T-cell (primary cell): ENCODE measurements around the gene RBL1. TPM values are rescaled to one million over a fixed set of nuclear protein-coding genes. Genes with fewer than 3 reads are reported as not detected.
"Not testable (repeated sequence)": the region's sequence is repeated elsewhere in the genome, so short reads cannot be mapped to it uniquely, and the experiment has no call there.

ENCODE experiments used
- ATAC-seq, 4 experiments: fragments of 200-7000 bp in 3 of 4; fragments of 150-1000 bp in 1 of 4; cut with Tn5 transposase; replicated peaks in 1 of 4; 1 replicate in 3 of 4; 2 replicates in 1 of 4; pipeline ENCODE4 v1.10.0; 2021; ENCODE audit warnings: moderate library complexity in 3 of 4, mild to moderate bottlenecking in 2 of 4, moderate number of reproducible peaks in 1 of 4
- CTCF ChIA-PET, 2 donors: fragments of 300-600 bp; sonication (Branson Sonifier 250); formaldehyde crosslinking; loops; one replicate each; lab custom pipeline; 2022; ENCODE audit warnings: antibody characterized with exemption in 2 of 2; lab: Charles Lee
- POLR2A ChIA-PET, 2 donors: fragments of 300-600 bp; sonication (Branson Sonifier 250); formaldehyde crosslinking; loops; one replicate each; lab custom pipeline; 2022; ENCODE audit warnings: antibody characterized with exemption in 2 of 2; lab: Charles Lee
- DNase-seq, 35 experiments: peaks; one replicate each; pipeline versions ENCODE4 v3.0.0 to v3.0.0-alpha.2; 2013 to 2023
- H3K27ac ChIP-seq: one replicate; pipeline ENCODE4 v1.5.1; 2013; ENCODE audit warnings: low read length
- H3K27me3 ChIP-seq, 2 experiments: replicated peaks in 1 of 2; 1 replicate in 1 of 2; 2 replicates in 1 of 2; pipeline versions ENCODE4 v1.6.1 to v1.7.0; 2013; ENCODE audit warnings: low read length in 1 of 2, mixed read lengths in 1 of 2; ENCODE audit not compliant: control insufficient read depth in 2 of 2, insufficient read depth in 2 of 2; ENCODE audit errors: extremely low read depth in 1 of 2
- H3K36me3 ChIP-seq, 2 donors: 1 replicate in 1 of 2; 2 replicates in 1 of 2; pipeline versions ENCODE4 v1.6.1 to v1.7.0; 2013; ENCODE audit warnings: low read length in 1 of 2; ENCODE audit not compliant: control insufficient read depth in 2 of 2, insufficient read depth in 1 of 2; ENCODE audit errors: extremely low read depth in 1 of 2
- H3K4me1 ChIP-seq, 2 experiments: 1 replicate in 1 of 2; 2 replicates in 1 of 2; pipeline versions ENCODE4 v1.6.1 to v1.7.0; 2013; ENCODE audit warnings: low read length in 2 of 2, mixed read lengths in 1 of 2; ENCODE audit not compliant: insufficient read depth in 2 of 2, control insufficient read depth in 1 of 2; ENCODE audit errors: extremely low read depth in 1 of 2
- H3K4me3 ChIP-seq, 2 donors: 1 replicate in 1 of 2; 2 replicates in 1 of 2; pipeline versions ENCODE4 v1.5.1 to v1.7.0; 2013; ENCODE audit warnings: mild to moderate bottlenecking in 2 of 2, low read length in 1 of 2, moderate library complexity in 1 of 2; ENCODE audit not compliant: control insufficient read depth in 1 of 2; ENCODE audit errors: extremely low read depth in 1 of 2
- H3K9me3 ChIP-seq: 2 replicates; pipeline ENCODE4 v1.7.0; 2013
- H3K27ac Mint-ChIP-seq, 2 donors: one replicate each; pipeline ENCODE4 v1.8.0; 2020 to 2021; ENCODE audit warnings: mild to moderate bottlenecking in 2 of 2, mixed read lengths in 2 of 2
- H3K27me3 Mint-ChIP-seq, 2 donors: one replicate each; pipeline ENCODE4 v1.8.0; 2021 to 2022; ENCODE audit warnings: mixed read lengths in 2 of 2
- H3K36me3 Mint-ChIP-seq: one replicate; pipeline ENCODE4 v1.8.0; 2021; ENCODE audit warnings: mixed read lengths
- H3K4me1 Mint-ChIP-seq, 3 donors: one replicate each; pipeline ENCODE4 v1.8.0; 2020 to 2022; ENCODE audit warnings: mixed read lengths in 3 of 3, mild to moderate bottlenecking in 1 of 3
- H3K4me3 Mint-ChIP-seq, 3 donors: one replicate each; pipeline ENCODE4 v1.8.0; 2020 to 2022; ENCODE audit warnings: mild to moderate bottlenecking in 3 of 3, mixed read lengths in 3 of 3, moderate library complexity in 3 of 3
- H3K9me3 Mint-ChIP-seq, 3 donors: one replicate each; pipeline ENCODE4 v1.8.0; 2020 to 2022; ENCODE audit warnings: mixed read lengths in 3 of 3
- WGBS: methylation state at CpG from one replicate; pipeline ENCODE4 v1.1.5; 2013; ENCODE audit warnings: missing lambda C conversion rate; ENCODE audit not compliant: insufficient coverage; 5-methylcytosine and 5-hydroxymethylcytosine counted together
- total RNA-seq, 35 experiments: library from RNA in 6 of 35; stranded (reverse) in 6 of 35; fragments of 120-200 nt in 1 of 35; gene quantifications; one replicate each; pipeline versions ENCODE4 v1.2.1 to v1.2.4 and lab custom pipeline; 2013 to 2026

RBL1 gene
- total RNA-seq, 5 donors from 2014 or later (not counting 1 experiment from before 2014, with no cell fraction given): 24.3 to 29.7 (median 28.2) TPM

DNA sequence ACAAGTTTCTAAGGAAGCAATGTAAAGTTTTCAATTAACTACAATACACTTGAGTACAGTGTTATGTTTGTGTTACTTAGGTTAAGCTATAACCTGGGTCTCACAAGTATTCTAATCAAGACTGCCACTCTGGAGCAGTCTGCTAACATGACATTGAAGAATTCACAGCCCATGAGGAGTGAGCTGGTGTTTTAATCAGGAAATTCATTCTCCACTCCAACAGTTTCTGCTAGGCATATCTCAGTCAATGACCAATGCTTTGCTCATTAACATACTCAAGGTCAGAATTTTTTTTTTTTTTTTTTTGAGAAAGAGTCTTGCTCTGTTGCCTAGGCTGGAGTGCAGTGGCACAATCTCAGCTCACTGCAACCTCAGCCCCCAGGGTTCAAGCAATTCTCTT lies 84.7 kb downstream of the RBL1 start:
- CTCF ChIA-PET: interaction anchor here in 1 of 2 donors (0.7 to 2.2 kb wide), 2 partner anchors 13 to 18 kb away, joined by 5 to 6 read pairs; no protein-coding TSS in a partner anchor
- POLR2A ChIA-PET: no interaction called here
- Histone ChIP-seq H3K4me3 (no peak overlapping the region), H3K9me3 (no peaks in the 10 kb centered on the region), H3K4me1 (peaks cover 8 to 30% of the 10 kb centered on the region in 2 experiments), H3K27me3 (no peaks in the 10 kb centered on the region), H3K27ac (peak overlapping the region; percentile 7), H3K36me3 (peaks cover 0 to 3% of the 10 kb centered on the region in 2 donors)
- H3K4me1 Mint-ChIP-seq: peaks cover 36 to 47% (median 42%) of the 10 kb centered on the region in 3 donors
- H3K4me3 Mint-ChIP-seq: no peak overlapping the region
- H3K36me3 Mint-ChIP-seq: peaks cover 8% of the 10 kb centered on the region
- H3K27me3 Mint-ChIP-seq: no peaks in the 10 kb centered on the region
- H3K27ac Mint-ChIP-seq: peak overlapping the region; percentile 84 to 87
- no peaks in the 10 kb centered on the region for H3K9me3 Mint-ChIP-seq
- ATAC-seq: no peak
- no peak for DNase-seq

DNA sequence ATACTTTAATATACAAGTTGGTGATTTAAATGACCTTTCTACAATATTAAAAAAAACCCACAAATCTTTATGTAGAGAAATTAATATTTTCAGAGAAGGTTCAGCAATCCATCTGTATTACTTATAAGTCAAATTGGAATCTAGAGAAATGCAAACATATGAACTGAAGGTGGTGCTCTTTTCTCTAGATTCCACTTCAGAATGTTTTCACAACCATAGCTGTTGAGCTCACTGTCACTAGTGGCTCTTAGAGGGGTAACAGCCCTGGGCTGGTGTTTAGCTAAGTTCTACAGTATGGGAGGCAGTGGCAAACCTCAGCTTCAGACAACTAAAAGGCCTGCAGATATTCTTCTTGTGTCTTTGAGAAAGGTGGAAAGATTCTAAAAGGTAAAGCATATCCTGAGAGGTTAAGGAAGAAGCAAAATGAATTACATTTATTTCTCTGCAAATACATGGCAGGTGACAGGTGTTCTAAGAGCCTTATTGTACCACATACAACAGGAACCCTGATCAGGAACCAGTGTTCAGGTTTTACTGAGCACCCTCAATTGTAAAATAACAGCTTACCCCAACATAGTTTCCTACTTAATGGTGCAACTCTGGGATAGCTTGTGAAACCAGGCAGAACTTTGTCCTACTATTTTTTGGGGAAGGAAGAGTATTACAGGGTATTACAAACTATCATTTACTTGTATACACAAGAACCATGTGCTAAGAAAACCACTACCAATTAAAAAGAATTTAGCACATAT lies 87.7 kb downstream of the RBL1 start:
- ATAC-seq (peak; percentile 93 to 99 (median 99)), DNase-seq (peak in 30 of 35 experiments; percentile 8 to 77 (median 38))
- ChIA-PET CTCF (interaction anchor here (0.5 to 3.2 kb wide), 35 partner anchors 10 to 525 kb away, joined by 3 to 71 read pairs (median 4); partner anchors contain the start of gene RBL1 (in 1 of the 2)), POLR2A (interaction anchor here (0.6 to 1.1 kb wide), 4 partner anchors 9 to 69 kb away, joined by 3 to 18 read pairs (median 4); no protein-coding TSS in a partner anchor)
- Histone ChIP-seq H3K36me3 (peaks cover 0 to 15% of the 10 kb centered on the region in 2 donors), H3K4me1 (peaks cover 8 to 12% of the 10 kb centered on the region in 2 experiments), H3K4me3 (no peak overlapping the region), H3K27ac (peak overlapping the region; percentile 55), H3K27me3 (no peaks in the 10 kb centered on the region), H3K9me3 (no peaks in the 10 kb centered on the region)
- Mint-ChIP-seq H3K27me3 (no peaks in the 10 kb centered on the region), H3K4me3 (peak overlapping the region in 1 of 3 donors; percentile 1), H3K9me3 (no peaks in the 10 kb centered on the region), H3K36me3 (peaks cover 16% of the 10 kb centered on the region), H3K4me1 (peaks cover 24 to 35% (median 34%) of the 10 kb centered on the region in 3 donors), H3K27ac (peak overlapping the region; percentile 89 to 92)

DNA sequence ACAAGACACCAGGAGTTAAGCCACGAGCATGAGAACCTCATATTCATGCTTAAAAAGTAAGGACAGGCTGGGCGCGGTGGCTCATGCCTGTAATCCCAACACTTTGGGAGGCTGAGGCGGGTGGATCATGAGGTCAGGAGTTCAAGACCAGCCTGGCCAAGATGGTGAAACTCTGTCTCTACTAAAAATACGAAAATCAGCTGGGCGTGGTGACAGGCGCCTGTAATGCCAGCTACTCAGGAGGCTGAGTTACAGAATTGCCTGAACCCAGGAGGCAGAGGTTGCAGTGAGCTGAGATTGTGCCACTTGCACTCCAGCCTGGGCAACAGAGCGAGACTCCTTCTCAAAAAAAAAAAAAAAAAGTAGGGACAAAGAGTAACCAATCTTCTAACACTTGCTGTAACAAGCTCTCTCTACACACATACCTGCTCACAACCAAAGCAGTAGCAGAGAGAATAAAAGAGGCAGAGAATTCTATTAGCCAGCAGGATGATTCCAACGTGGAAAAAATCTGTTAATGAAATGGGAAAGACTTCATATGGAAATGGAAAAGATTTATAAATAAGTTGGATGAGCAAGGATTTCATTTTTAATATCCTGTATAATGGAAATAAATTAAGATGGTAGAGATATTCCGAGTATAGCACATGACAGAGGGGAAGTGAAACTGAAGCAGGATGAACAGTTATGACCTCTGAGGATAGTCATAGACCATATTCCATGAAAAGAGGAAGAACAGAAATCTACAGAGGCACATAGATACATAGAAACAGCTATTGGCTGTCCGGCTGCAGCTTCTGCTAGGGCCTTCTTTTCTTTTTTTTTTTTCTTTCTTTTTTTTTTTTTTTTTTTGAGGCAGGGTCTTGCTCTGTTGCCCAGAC lies 90.5 kb downstream of the RBL1 start:
- not testable (repeated sequence) for H3K9me3 ChIP-seq, H3K27me3 Mint-ChIP-seq, H3K27ac ChIP-seq, H3K27me3 ChIP-seq, DNase-seq, H3K4me3 ChIP-seq, H3K9me3 Mint-ChIP-seq, ATAC-seq, H3K4me3 Mint-ChIP-seq
- H3K27ac Mint-ChIP-seq: peak overlapping the region; percentile 34 to 46
- peaks cover 20% of the 10 kb centered on the region for H3K36me3 Mint-ChIP-seq
- Histone ChIP-seq H3K4me1 (peaks cover 8 to 12% of the 10 kb centered on the region in 2 experiments), H3K36me3 (peaks cover 0 to 20% of the 10 kb centered on the region in 2 donors)
- POLR2A ChIA-PET: interaction anchor here (0.6 to 0.7 kb wide), 7 partner anchors 8 to 86 kb away, joined by 3 to 9 read pairs (median 5); no protein-coding TSS in a partner anchor
- WGBS: 91% methylated on average over 6 of the region's 11 CpGs
- CTCF ChIA-PET: interaction anchor here in 1 of 2 donors (0.6 to 0.7 kb wide), 2 partner anchors 22 to 560 kb away, joined by 3 to 4 read pairs; no protein-coding TSS in a partner anchor
- H3K4me1 Mint-ChIP-seq: peaks cover 22 to 35% (median 28%) of the 10 kb centered on the region in 3 donors

DNA sequence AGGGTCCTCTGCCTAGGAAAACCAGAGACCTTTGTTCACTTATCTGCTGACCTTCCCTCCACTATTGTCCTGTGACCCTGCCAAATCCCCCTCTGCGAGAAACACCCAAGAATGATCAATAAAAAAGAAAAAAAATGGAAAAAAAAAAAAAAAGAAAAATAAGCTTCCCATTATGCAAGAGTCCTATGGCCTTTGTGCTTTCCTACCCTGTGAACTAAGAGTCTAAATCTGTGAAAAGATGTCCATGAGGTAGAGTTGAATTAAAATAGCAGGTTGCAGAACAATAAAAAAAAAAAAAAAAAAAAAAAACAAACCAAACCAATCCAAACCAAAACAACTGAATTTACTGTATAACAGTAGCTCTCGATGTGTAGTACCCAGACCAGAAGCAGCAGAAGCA lies 94.2 kb downstream of the RBL1 start:
- H3K36me3 ChIP-seq: peaks cover 0 to 25% of the 10 kb centered on the region in 2 donors

DNA sequence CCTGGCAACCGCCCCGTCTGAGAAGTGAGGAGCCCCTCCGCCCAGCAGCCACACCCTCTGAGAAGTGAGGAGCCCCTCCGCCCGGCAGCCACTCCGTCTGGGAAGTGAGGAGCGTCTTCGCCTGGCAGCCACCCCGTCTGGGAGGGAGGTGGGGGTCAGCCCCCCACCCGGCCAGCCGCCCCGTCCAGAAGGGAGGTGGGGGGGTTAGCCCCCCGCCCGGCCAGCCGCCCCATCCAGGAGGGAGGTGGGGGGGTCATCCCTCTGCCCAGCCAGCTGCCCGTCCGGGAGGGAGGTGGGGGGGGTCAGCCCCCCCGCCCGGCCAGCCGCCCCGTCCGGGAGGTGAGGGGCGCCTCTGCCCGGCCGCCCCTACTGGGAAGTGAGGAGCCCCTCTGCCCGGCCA lies 95.6 kb downstream of the RBL1 start:
- H3K27ac Mint-ChIP-seq, ATAC-seq, H3K4me1 ChIP-seq, H3K9me3 ChIP-seq, H3K9me3 Mint-ChIP-seq, CTCF ChIA-PET, H3K27me3 ChIP-seq, POLR2A ChIA-PET, H3K4me3 ChIP-seq, H3K27ac ChIP-seq, H3K27me3 Mint-ChIP-seq, H3K4me3 Mint-ChIP-seq, DNase-seq: not testable (repeated sequence)
- Mint-ChIP-seq H3K4me1 (peaks cover 11 to 24% (median 16%) of the 10 kb centered on the region in 3 donors), H3K36me3 (peaks cover 38% of the 10 kb centered on the region)
- H3K36me3 ChIP-seq: peaks cover 0 to 21% of the 10 kb centered on the region in 2 donors
- no CpG with 5 or more reads among the region's 26 CpGs for WGBS

More for the DNA sequence above, 94.2 kb downstream of the RBL1 start:
- H3K9me3 ChIP-seq, H3K9me3 Mint-ChIP-seq, H3K4me3 Mint-ChIP-seq, ATAC-seq, H3K4me3 ChIP-seq, H3K4me1 ChIP-seq, H3K27me3 Mint-ChIP-seq, H3K27me3 ChIP-seq, DNase-seq, POLR2A ChIA-PET, H3K27ac ChIP-seq: not testable (repeated sequence)
- CTCF ChIA-PET: interaction anchor here in 1 of 2 donors (0.7 to 0.8 kb wide), 2 partner anchors 13 to 191 kb away, joined by 3 to 4 read pairs; no protein-coding TSS in a partner anchor
- peak overlapping the region in 1 of 2 donors; percentile 61 for H3K27ac Mint-ChIP-seq
- H3K4me1 Mint-ChIP-seq: peaks cover 14 to 25% (median 20%) of the 10 kb centered on the region in 3 donors
- WGBS: 100% methylated on average over 1 of the region's 2 CpGs
- peaks cover 33% of the 10 kb centered on the region for H3K36me3 Mint-ChIP-seq
